HG02623 (cell line): Measurements from ENCODE around the gene S100A5.
"Not testable (repeated sequence)": the region's sequence is repeated elsewhere in the genome, so short reads cannot be mapped to it uniquely, and the experiment has no call there.

Experiments
- ATAC-seq: cut with Tn5 transposase; IDR thresholded peaks from one replicate; pipeline ENCODE4 v1.9.1; 2021; ENCODE audit warnings: moderate library complexity; ENCODE audit not compliant: unreplicated experiment

S100A5 gene

GRCh38 chr1:153567621-153568366 lies 27.1 kb upstream of the S100A5 start:
- no peak for ATAC-seq

DNA sequence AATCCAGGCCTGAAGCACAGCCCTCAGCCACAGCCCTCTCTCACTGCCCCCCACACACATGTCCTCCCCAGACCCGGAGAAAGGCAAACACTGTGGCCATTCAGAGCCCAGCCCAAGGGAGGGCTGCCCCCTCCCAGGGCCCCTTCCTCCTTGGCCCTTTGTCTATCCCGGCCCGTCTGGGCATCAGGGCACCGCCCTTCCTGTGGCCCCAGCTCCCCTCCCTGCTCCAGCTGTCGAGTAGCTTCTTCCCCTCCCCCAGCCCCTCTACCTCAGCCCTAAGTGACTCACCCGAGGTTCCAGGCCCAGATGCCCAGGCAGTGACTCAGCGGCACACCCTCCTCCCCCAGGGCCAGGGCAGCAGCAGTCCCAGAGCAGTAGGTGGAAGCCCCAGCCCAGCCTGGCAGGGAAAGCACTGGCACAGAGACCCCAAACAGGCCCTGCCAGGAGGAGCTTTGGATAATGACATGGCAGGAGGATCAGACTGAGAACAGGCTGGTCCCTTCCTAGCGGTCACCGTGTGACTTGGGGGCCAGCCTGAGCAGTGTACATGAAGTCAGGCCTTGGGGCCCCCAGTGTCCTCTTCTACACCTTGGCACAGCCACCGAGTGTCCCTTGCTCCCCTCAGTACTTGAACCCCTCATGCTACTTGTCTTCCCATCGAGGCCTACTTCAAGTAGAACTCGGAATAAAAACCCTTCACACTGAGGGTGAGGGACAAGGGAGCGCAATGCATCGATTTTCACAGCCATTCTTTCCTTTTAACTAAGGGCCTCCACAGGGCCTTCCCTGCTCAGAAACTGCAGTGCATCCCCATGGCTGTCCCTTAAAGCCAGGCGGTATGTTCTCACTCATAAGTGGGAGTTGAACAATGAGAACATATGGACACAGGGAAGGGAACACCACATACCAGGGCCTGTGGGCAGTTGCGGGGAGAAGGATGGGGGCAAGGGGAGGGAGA lies 26.0 kb upstream of the S100A5 start:
- ATAC-seq = no peak

DNA sequence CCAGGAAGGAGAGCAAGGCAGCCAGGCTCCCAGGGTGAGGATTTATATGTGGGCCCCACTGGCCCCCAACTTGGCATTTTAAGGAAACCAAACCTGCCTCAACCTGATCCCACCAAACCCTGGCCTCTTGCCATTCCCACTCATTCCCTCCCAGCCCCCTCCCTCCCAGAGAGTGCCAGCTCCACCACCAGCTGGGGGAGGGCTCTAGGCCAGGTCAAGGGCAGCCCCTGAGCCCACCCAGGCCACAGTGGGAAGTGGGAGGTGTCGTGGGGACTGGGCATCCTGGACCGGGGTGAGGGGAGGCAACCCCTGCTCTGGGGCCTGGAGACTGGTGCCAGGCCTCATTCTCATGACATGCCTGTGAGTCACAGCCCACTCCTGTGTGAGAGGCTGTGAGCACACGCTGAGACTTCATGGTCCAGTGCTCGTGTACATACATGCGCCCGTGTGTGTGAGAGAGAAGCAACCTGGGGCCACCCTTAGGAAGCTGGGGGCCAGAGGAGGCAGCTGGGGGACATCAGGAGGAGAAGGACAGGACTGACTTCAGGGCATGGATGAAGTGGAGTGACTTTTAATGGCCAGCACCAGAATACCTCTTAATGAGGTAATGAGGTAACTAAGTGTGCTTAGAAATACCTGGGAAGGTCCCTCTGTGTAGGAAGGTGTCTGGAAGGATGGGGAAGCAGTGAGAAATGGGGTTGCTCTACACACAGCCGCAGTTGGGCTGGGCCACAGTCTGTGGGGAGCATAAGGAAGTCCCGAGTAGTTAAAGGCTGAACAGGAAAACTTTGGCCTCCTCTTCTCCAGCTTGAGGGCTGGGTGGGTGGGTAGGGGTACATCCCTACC lies 25.0 kb upstream of the S100A5 start, which contains the start of gene S100A2:
Gene S100A2 (minus strand): TSS at position 316 of the 846 bp plus-strand sequence. CDS start 1,967 bp downstream, outside the sequence.
- ATAC-seq = no peak

DNA sequence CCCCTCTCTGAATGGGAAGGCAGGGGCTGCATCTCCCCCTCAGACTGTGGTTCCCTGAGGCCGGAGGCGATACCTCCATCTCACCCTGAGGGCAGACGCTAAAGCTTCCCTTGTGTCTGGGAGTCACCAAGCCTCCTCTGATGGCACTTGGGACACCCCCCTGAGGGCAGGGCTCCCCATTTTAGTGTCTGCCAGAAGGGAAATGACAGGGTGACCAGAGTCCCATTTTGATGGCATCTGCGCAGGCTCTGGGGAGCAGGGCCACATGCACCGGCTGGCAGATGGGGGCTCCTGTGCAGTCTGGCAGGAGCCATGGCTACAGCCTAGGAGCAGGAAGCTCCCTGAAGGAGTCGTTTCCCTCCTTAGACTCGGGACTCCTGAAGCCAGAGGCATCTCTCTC lies 23.3 kb upstream of the S100A5 start:
- ATAC-seq = no peak

DNA sequence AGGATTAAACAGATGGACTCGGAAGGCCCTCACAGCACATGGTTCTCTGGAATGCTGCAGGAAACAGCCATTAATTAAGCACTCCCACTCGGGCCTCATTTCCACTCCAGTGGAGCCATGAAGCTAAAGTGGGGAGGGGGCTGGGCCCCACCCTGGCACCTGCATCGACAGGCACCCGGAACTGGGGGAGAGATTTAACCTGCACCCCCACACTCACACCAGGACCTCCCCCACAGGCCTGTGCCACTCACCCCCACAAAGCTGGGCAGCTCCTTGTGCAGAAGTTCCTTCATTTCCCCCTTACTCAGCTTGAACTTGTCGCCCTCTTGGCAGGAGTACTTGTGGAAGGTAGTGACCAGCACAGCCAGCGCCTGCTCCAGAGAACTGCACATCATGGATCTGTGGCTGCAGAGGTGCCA lies 22.8 kb upstream of the S100A5 start:
- no peak for ATAC-seq

DNA sequence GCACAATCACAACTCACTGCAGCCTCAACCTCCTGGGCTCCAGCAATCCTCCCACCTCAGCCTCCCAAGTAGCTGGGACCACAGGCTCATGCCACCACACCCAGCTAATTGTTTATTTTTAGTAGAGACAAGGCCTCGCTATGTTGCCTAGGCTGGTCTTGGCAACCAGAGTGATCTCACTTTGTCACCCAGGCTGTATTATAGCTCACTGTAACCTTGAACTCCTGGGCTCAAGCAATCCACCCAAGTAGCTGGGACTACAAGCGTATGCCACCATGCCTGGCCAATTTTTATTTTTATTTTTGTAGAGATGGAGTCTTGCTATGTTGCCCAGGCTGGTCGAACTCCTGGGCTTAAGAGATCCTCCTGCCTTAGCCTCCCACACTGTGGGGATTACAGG lies 21.3 kb upstream of the S100A5 start:
- ATAC-seq = not testable (repeated sequence)

DNA sequence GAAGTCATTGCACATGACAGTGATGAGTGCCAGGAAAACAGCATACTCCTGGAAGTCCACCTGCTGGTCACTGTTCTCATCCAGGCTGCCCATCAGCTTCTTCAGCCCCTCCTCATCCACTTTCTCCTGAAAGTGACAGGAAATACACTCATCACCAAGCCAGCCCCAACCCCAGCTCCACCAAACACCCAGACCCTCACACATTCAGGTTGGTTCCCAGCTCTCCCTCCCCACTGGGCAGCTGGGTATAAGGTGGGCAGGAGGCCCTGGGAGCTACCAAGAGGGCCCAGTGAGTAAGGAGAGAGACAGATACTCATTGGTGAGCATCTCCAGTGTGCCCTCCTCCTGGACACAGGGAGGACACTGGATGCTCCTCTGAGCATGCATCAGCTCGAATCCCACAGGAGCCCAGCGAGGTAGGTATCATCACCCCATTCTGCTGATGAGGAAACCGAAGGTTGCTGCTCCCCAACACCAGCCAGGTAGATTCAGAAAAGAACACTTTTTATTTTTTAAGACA lies 20.8 kb upstream of the S100A5 start:
- no peak for ATAC-seq

DNA sequence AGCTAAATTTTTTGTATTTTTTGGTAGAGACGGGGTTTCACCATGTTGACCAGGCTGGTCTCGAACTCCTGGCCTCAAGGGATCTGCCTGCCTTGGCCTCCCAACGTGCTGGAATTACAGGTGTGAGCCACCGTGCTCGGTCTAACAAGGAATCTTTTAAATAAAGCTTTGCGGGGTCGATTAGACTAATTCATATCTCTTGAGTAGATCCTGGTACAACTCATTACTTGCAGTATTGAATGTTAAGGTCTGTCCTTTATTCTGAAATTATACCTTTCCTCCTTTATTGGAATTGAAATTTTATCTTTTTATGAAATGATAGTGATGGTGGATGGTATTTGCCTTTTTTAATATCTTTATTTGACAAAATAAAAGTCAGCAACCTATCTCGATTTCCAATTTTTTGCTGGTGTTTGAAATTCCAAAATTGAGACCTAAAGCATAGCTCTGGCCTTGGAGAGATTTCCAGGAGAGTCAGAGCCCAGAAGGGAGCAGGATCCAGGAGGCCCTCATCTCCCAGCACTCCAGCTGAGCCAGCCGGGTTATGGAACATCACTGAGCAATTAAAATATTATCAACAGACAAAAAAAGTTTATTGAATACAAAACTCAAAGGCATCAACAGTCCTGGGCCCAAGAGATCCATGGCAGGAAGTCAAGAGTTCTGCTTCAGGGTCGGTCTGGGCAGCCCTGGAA lies 20.2 kb upstream of the S100A5 start:
- ATAC-seq = no peak

- ATAC-seq = no peak
These were observed 19.5 kb upstream of the S100A5 start for GRCh38 chr1:153560241-153560640.

DNA sequence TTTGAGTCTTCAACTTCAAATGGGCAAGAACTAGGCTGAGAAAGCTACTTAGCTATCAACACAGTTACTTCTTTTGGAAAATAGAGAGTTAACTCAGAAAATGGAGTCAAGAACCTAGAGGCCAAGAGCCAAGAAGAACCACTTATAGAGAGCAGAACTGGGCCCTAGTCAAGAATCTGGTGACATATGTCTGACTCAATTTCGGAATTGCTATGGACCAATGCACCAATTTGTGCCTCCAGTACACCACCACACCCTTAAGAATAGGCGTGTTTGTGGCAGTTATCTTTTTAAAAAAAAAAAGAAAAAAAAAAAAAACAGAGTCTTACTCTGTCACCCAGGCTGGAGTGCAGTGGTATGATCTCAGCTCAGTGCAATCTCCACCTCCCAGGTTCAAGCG lies 17.1 kb upstream of the S100A5 start:
- no peak for ATAC-seq

DNA sequence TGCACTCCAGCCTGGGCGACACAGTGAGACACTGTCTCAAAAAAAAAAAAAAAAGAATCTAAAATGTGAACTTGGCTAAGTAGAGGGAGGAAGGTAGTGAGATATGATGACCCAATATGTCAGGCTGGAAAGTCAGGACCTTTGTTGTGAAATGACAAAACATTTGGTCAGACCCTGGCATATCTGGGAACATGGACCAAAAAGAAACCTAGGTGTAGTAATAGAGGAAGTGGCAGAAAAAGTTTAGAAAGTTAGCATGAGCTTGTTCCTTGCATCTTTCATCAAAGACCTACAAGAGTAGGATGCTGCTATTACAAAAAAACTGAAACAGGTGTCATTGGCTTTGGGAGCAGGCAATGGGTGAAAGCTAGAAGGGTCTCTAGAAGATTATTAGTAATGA lies 15.6 kb upstream of the S100A5 start:
- no peak for ATAC-seq

DNA sequence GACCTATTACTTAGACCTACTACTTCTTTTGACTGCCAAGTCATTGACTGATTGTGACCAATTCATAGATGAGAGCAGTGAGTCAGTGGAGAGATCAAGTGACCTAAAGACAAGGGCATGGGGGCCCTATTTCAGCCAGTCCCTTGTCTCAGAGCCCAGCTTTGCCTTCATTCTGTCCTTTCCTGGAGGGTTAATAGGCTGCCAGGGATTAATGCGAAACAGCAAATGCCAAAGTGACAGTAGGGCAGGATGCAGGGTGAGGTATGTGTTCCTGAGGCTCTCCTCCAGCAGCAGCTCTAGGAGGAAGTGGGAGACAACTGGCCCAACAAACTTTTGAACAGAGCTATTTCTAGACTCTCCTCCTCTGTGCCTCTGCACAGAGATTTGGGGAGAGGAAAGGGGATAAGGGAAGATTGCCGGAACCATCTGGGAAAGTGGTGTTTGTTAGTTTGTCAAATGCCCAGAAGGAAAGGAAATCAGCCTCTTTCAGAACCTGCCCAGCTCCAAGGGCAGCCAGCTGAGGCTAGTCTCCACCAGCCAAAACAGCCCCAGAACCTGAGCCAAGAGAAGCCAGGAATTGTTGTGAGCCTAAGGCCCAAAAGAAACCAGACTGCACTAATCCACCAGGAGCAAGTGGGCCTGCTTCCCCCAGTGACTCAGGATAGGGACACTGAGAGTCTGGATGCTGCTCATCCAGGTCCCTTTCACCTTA lies 13.3 kb upstream of the S100A5 start:
- ATAC-seq = no peak

GRCh38 chr1:153553096-153553495 lies 12.4 kb upstream of the S100A5 start:
- ATAC-seq = no peak

DNA sequence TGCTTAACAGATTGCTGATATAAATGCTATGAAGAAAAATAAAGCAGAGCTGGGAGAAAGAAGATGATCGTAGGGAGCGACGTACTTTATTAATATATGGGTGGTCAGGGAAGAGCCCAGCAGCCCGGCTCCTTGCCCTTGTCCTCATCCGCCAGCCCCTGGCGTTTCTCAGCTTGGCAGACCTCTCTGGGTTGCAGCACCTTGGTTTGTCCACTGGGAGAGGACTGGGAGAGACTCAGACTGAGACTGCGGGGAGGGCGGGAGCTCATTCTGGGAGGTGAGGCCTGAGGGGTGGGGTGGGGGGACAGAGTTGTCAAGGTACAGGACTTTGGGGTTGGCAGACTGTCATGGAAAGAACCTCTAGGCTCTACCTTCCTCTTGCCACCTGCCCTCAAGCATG lies 11.6 kb upstream of the S100A5 start:
- ATAC-seq = no peak

GRCh38 chr1:153550827-153551500 lies 10.2 kb upstream of the S100A5 start:
- no peak for ATAC-seq

DNA sequence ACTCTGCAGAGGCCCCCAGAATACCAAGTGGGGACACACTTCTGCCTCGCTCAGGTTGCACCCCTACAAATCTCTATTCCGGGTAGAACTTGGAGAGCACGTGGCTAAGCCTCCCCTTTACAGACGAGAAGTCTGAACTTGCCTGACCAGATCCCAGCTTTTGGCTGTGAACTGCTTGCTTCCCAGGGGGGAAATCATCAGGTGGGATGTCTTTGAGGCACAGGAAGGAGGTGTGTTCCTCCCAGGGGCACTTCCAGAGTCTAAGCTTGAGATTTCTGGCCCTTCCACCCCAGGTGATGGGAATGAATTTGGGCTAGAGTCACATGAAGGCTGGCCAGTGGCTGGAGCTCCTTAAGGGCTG lies 9.6 kb upstream of the S100A5 start:
- no peak for ATAC-seq

DNA sequence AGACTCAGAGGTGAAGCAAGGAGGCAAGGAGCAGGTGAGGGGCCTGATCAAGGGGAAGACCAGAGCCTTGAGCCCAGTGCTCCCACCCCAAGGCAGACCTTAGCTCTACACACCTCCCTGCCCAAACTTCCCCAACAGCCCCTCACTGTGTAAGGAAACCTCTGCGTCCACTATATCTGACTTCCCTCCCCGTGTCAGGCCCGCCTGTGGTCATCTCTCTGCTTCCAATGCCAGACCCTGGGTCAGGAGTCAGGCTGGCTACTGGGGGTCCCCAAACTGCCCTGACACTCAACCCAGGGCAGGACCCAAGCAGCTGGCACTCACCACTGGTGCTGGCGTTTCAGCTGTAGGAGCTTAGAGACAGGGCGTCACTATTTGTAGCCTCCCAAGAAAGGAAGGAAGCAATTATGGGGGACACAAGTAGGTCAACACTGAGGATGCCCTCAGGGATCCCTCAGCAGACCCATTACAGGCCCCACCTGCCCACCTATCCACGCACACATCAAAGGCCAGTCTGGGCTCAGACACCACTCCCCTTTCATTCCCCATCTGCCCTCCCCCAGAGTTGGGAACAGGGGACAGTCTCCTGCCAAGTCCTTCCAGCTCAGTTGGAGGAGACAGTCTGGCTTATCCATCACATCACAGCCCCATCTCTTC lies 9.1 kb upstream of the S100A5 start:
- ATAC-seq = no peak
